Lower leg skin (tissue), 3 donors: ENCODE data around the gene LTA.

ENCODE experiments used
- POLR2A ChIP-seq, 2 donors: fragments of 450-650 bp; IDR thresholded peaks; one replicate each; pipeline ENCODE4 v1.6.1; 2016 to 2017; ENCODE audit warnings: antibody characterized with exemption in 2 of 2, mild to moderate bottlenecking in 1 of 2, moderate library complexity in 1 of 2
- TF ChIP-seq, protein P1 (sequence below), 3 donors: fragments of 450-650 bp; IDR thresholded peaks; one replicate each; pipeline ENCODE4 v1.5.1; 2016; ENCODE audit warnings: antibody characterized with exemption in 3 of 3, mild to moderate bottlenecking in 3 of 3, moderate library complexity in 2 of 3

GRCh38 chr6:31525932-31526591 lies 46.0 kb upstream of the LTA start:
- no peak for TF ChIP-seq POLR2A (IDR thresholded peaks at IDR 0.05)
- TF ChIP-seq, protein P1, sequence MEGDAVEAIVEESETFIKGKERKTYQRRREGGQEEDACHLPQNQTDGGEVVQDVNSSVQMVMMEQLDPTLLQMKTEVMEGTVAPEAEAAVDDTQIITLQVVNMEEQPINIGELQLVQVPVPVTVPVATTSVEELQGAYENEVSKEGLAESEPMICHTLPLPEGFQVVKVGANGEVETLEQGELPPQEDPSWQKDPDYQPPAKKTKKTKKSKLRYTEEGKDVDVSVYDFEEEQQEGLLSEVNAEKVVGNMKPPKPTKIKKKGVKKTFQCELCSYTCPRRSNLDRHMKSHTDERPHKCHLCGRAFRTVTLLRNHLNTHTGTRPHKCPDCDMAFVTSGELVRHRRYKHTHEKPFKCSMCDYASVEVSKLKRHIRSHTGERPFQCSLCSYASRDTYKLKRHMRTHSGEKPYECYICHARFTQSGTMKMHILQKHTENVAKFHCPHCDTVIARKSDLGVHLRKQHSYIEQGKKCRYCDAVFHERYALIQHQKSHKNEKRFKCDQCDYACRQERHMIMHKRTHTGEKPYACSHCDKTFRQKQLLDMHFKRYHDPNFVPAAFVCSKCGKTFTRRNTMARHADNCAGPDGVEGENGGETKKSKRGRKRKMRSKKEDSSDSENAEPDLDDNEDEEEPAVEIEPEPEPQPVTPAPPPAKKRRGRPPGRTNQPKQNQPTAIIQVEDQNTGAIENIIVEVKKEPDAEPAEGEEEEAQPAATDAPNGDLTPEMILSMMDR (IDR thresholded peaks at IDR 0.05), result no peak
